ENCODE measurements around the gene OSBPL8. TPM values are rescaled to one million over a fixed set of nuclear protein-coding genes. Genes with fewer than 3 reads are reported as not detected.

Gene OSBPL8
- total and polyA plus RNA-seq, 9 of the 15 experiments (the other 6 are each of a cell fraction or from before 2014, with no cell fraction given): 17.4 to 82.7 (median 42.8) TPM

DNA sequence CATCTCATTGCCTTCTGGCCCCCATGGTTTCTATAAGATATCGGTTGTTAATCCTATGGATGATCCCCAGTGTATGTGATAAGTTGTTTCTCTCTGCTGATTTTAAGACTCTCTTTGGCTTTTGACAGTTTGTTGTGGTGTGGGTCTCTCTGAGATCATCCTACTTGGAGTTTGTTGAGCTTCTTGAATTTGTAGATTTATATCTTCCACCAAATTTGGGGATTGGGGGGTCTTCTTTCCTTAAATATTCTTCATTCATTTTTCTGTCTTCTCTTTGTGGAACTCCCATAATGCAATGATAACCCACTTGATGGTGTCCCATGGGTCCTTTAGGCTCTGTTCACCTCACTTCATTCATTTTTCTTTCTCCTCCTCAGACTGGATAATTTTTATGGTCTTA is 191.3 kb downstream of the OSBPL8 start:
- FAIRE-seq: no peak
- BruUV-seq (replicated peaks): no TSS peak
- Histone ChIP-seq H3K79me2 (ENCODE audit: control insufficient read depth, insufficient read depth, low read length) (no peaks in the 10 kb centered on the region), H3K4me2 (ENCODE audit: insufficient read depth, low read length) (no peak overlapping the region), H3K27me3 (ENCODE audit: control insufficient read depth in 2 of 2, insufficient read depth in 2 of 2, low read length in 2 of 2) (no peaks in the 10 kb centered on the region), H4K20me1 (replicated peaks; ENCODE audit: control insufficient read depth, insufficient read depth, low read length) (no peaks in the 10 kb centered on the region), H3K9ac (ENCODE audit: insufficient read depth in 1 of 2, low read depth in 2 of 2, low read length in 2 of 2) (no peak overlapping the region), H3K4me3 (no peak overlapping the region), H3K36me3 (ENCODE audit: control insufficient read depth, insufficient read depth, low read length) (peaks cover 46% of the 10 kb centered on the region), H2AFZ (ENCODE audit: low read depth, low read length) (no peak overlapping the region), H3K9me3 (replicated peaks; ENCODE audit: control insufficient read depth, insufficient read depth, low read depth, low read length) (no peaks in the 10 kb centered on the region; the same call in none of the 2 replicates), H3K9me1 (ENCODE audit: control insufficient read depth, insufficient read depth, low read length) (no peaks in the 10 kb centered on the region), H3K4me1 (replicated peaks in 1 of 2; ENCODE audit: control insufficient read depth in 2 of 2, insufficient read depth in 2 of 2, low read length in 2 of 2) (no peaks in the 10 kb centered on the region), H3K27ac (ENCODE audit: extremely low read depth, low read depth, low read length) (no peak overlapping the region)
- in situ Hi-C loops (cut with MboI) (no loop called here), intact Hi-C loops (cut with micrococcal nuclease) (no loop called here)
- no peak for TF ChIP-seq ZNF583 (CRISPR knock-in tag; IDR thresholded peaks at IDR 0.05)
- TF ChIP-seq, protein P1, sequence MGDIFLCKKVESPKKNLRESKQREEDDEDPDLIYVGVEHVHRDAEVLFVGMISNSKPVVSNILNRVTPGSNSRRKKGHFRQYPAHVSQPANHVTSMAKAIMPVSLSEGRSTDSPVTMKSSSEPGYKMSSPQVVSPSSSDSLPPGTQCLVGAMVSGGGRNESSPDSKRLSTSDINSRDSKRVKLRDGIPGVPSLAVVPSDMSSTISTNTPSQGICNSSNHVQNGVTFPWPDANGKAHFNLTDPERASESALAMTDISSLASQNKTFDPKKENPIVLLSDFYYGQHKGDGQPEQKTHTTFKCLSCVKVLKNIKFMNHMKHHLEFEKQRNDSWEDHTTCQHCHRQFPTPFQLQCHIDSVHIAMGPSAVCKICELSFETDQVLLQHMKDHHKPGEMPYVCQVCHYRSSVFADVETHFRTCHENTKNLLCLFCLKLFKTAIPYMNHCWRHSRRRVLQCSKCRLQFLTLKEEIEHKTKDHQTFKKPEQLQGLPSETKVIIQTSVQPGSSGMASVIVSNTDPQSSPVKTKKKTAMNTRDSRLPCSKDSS (IDR thresholded peaks at IDR 0.05; ENCODE audit: low read depth, partially characterized antibody): peak; percentile 65
- no peak for ATAC-seq
- 88% methylated on average over 1 of the region's 1 CpG for WGBS (ENCODE audit: insufficient coverage, low coverage, missing lambda C conversion rate)
- ChIA-PET POLR2A (interaction anchor here (0.7 to 1.1 kb wide), 2 partner anchors 11 to 293 kb away, joined by 3 read pairs; no protein-coding TSS in a partner anchor), CTCF (ENCODE audit: low intra/inter-chr PET ratio) (no interaction called here)
- DNase-seq (ENCODE audit: extremely low read depth in 1 of 4, low spot score in 3 of 4): no peak

DNA sequence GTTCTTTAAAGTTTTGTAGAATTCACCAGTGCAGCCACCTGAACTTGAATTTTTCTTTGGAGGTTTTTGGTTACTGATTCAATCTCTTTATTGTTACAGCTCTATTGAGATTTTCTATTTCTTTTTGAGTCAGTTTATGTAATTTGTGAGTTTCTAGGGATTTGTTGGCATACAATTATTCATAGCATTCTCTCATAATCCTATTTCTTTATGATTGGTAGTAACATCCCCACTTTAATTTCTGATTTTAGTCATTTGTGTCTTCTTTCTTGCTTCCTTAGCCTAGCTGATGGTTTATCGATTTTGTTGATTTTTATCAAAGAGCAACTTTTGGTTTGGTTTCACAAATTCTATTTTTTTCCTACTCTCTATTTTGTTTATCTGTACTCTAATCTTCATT is 193.4 kb downstream of the OSBPL8 start:
- Histone ChIP-seq H3K9me3 (replicated peaks; ENCODE audit: control insufficient read depth, insufficient read depth, low read depth, low read length) (no peaks in the 10 kb centered on the region; the same call in none of the 2 replicates), H3K27ac (ENCODE audit: extremely low read depth, low read depth, low read length) (no peak overlapping the region), H2AFZ (ENCODE audit: low read depth, low read length) (no peak overlapping the region), H3K4me2 (ENCODE audit: insufficient read depth, low read length) (no peak overlapping the region), H3K4me3 (no peak overlapping the region), H3K36me3 (ENCODE audit: control insufficient read depth, insufficient read depth, low read length) (peaks cover 41% of the 10 kb centered on the region), H3K79me2 (ENCODE audit: control insufficient read depth, insufficient read depth, low read length) (no peaks in the 10 kb centered on the region), H3K9me1 (ENCODE audit: control insufficient read depth, insufficient read depth, low read length) (no peaks in the 10 kb centered on the region), H3K4me1 (replicated peaks in 1 of 2; ENCODE audit: control insufficient read depth in 2 of 2, insufficient read depth in 2 of 2, low read length in 2 of 2) (no peaks in the 10 kb centered on the region), H3K9ac (ENCODE audit: insufficient read depth in 1 of 2, low read depth in 2 of 2, low read length in 2 of 2) (no peak overlapping the region), H3K27me3 (ENCODE audit: control insufficient read depth in 2 of 2, insufficient read depth in 2 of 2, low read length in 2 of 2) (no peaks in the 10 kb centered on the region), H4K20me1 (replicated peaks; ENCODE audit: control insufficient read depth, insufficient read depth, low read length) (no peaks in the 10 kb centered on the region)
- 94% methylated on average over 1 of the region's 1 CpG for WGBS (ENCODE audit: insufficient coverage, low coverage, missing lambda C conversion rate)
- TF ChIP-seq ARHGAP35 (IDR thresholded peaks at IDR 0.05; ENCODE audit: partially characterized antibody) (no peak), SMARCE1 (IDR thresholded peaks at IDR 0.05) (no peak), SETDB1 (IDR thresholded peaks at IDR 0.05; ENCODE audit: low read length) (no peak), SUPT5H (IDR thresholded peaks at IDR 0.05) (no peak), PHF21A (IDR thresholded peaks at IDR 0.05; ENCODE audit: borderline replicate concordance, low read depth) (no peak), NRF1 (conservative IDR thresholded peaks at IDR 0.05 in 1 of 2, IDR thresholded peaks at IDR 0.05 in 1 of 2) (no peak), SMAD3 (CRISPR knock-in tag; conservative IDR thresholded peaks at IDR 0.05) (no peak)
- FAIRE-seq (no peak), DNase-seq (ENCODE audit: extremely low read depth in 1 of 4, low spot score in 3 of 4) (no peak), ATAC-seq (no peak)
- intact Hi-C loops (cut with micrococcal nuclease) (no loop called here), in situ Hi-C loops (cut with MboI) (no loop called here)
- CTCF ChIA-PET (ENCODE audit: low intra/inter-chr PET ratio): no interaction called here
- POLR2A ChIA-PET: no interaction called here
- no TSS peak for BruUV-seq (replicated peaks)
